ENCODE results near the gene PCCA. TPM values are rescaled to one million over a fixed set of nuclear protein-coding genes. Genes with fewer than 3 reads are reported as not detected.

PCCA gene
- total and polyA plus RNA-seq, 2 donors (not counting 1 experiment from before 2014, with no cell fraction given): 11.2 to 73.0 TPM

GRCh38 chr13:100108913-100109507, 20.1 kb downstream of the PCCA start:
- H3K27me3 ChIP-seq (ENCODE audit: control insufficient read depth, insufficient read depth, low read length): no peaks in the 10 kb centered on the region
- no peak for DNase-seq (ENCODE audit: low read depth in 2 of 2)

GRCh38 chr13:100110269-100110668, 21.4 kb downstream of the PCCA start:
- H4K20me1 ChIP-seq (ENCODE audit: control insufficient read depth, extremely low read depth, insufficient read depth, low read length): no peaks in the 10 kb centered on the region
- H3K9ac ChIP-seq (ENCODE audit: insufficient read depth, low read length): no peak overlapping the region
- no peaks in the 10 kb centered on the region for H3K4me1 ChIP-seq (ENCODE audit: control insufficient read depth, extremely low read depth, insufficient read depth, low read length)
- no peaks in the 10 kb centered on the region for H3K27me3 ChIP-seq (ENCODE audit: control insufficient read depth, insufficient read depth, low read length)
- DNase-seq (ENCODE audit: low read depth in 2 of 2): no peak
- TF ChIP-seq CTCF (conservative IDR thresholded peaks at IDR 0.05 in 1 of 2, IDR thresholded peaks at IDR 0.05 in 1 of 2; ENCODE audit: low read depth in 1 of 2, low read length in 2 of 2) (no peak), EZH2 (IDR thresholded peaks at IDR 0.05; ENCODE audit: low read length, missing control alignments) (no peak)
- no peak overlapping the region for H3K4me2 ChIP-seq (ENCODE audit: extremely low read depth, insufficient read depth, low read length)
- H2AFZ ChIP-seq (ENCODE audit: low read length): no peak overlapping the region
- H3K27ac ChIP-seq (ENCODE audit: insufficient read depth, low read length): no peak overlapping the region
- H3K79me2 ChIP-seq (ENCODE audit: control insufficient read depth, insufficient read depth, low read length): no peaks in the 10 kb centered on the region
- no peak overlapping the region for H3K4me3 ChIP-seq (replicated peaks in 1 of 4; ENCODE audit: control extremely low read depth in 1 of 4, insufficient read depth in 1 of 4, low read depth in 3 of 4, low read length in 4 of 4)
- no peaks in the 10 kb centered on the region for H3K36me3 ChIP-seq (ENCODE audit: control insufficient read depth, insufficient read depth, low read length)
- H3K9me3 ChIP-seq (ENCODE audit: control insufficient read depth, insufficient read depth, low read depth, low read length): no peaks in the 10 kb centered on the region

More at GRCh38 chr13:100108913-100109507, 20.1 kb downstream of the PCCA start:
- H4K20me1 ChIP-seq (ENCODE audit: control insufficient read depth, extremely low read depth, insufficient read depth, low read length): no peaks in the 10 kb centered on the region
- no peak overlapping the region for H3K9ac ChIP-seq (ENCODE audit: insufficient read depth, low read length)
- no peaks in the 10 kb centered on the region for H3K9me3 ChIP-seq (ENCODE audit: control insufficient read depth, insufficient read depth, low read depth, low read length)
- H3K4me2 ChIP-seq (ENCODE audit: extremely low read depth, insufficient read depth, low read length): no peak overlapping the region
- no peaks in the 10 kb centered on the region for H3K4me1 ChIP-seq (ENCODE audit: control insufficient read depth, extremely low read depth, insufficient read depth, low read length)
- TF ChIP-seq EZH2 (IDR thresholded peaks at IDR 0.05; ENCODE audit: low read length, missing control alignments): no peak
- TF ChIP-seq CTCF (conservative IDR thresholded peaks at IDR 0.05 in 1 of 2, IDR thresholded peaks at IDR 0.05 in 1 of 2; ENCODE audit: low read depth in 1 of 2, low read length in 2 of 2): no peak
- no peaks in the 10 kb centered on the region for H3K36me3 ChIP-seq (ENCODE audit: control insufficient read depth, insufficient read depth, low read length)
- no peak overlapping the region for H3K4me3 ChIP-seq (replicated peaks in 1 of 4; ENCODE audit: control extremely low read depth in 1 of 4, insufficient read depth in 1 of 4, low read depth in 3 of 4, low read length in 4 of 4)
- no peak overlapping the region for H2AFZ ChIP-seq (ENCODE audit: low read length)
- H3K27ac ChIP-seq (ENCODE audit: insufficient read depth, low read length): no peak overlapping the region
- H3K79me2 ChIP-seq (ENCODE audit: control insufficient read depth, insufficient read depth, low read length): no peaks in the 10 kb centered on the region

GRCh38 chr13:100112186-100112838, 23.4 kb downstream of the PCCA start:
- H3K4me2 ChIP-seq (ENCODE audit: extremely low read depth, insufficient read depth, low read length): no peak overlapping the region
- no peaks in the 10 kb centered on the region for H3K79me2 ChIP-seq (ENCODE audit: control insufficient read depth, insufficient read depth, low read length)
- H3K4me1 ChIP-seq (ENCODE audit: control insufficient read depth, extremely low read depth, insufficient read depth, low read length): no peaks in the 10 kb centered on the region
- H3K27ac ChIP-seq (ENCODE audit: insufficient read depth, low read length): no peak overlapping the region
- TF ChIP-seq EZH2 (IDR thresholded peaks at IDR 0.05; ENCODE audit: low read length, missing control alignments): no peak
- no peak for TF ChIP-seq CTCF (conservative IDR thresholded peaks at IDR 0.05 in 1 of 2, IDR thresholded peaks at IDR 0.05 in 1 of 2; ENCODE audit: low read depth in 1 of 2, low read length in 2 of 2)
- H3K27me3 ChIP-seq (ENCODE audit: control insufficient read depth, insufficient read depth, low read length): no peaks in the 10 kb centered on the region
- no peak for DNase-seq (ENCODE audit: low read depth in 2 of 2)
- H3K36me3 ChIP-seq (ENCODE audit: control insufficient read depth, insufficient read depth, low read length): no peaks in the 10 kb centered on the region
- no peak overlapping the region for H2AFZ ChIP-seq (ENCODE audit: low read length)
- no peak overlapping the region for H3K4me3 ChIP-seq (replicated peaks in 1 of 4; ENCODE audit: control extremely low read depth in 1 of 4, insufficient read depth in 1 of 4, low read depth in 3 of 4, low read length in 4 of 4)
- no peak overlapping the region for H3K9ac ChIP-seq (ENCODE audit: insufficient read depth, low read length)
- no peaks in the 10 kb centered on the region for H3K9me3 ChIP-seq (ENCODE audit: control insufficient read depth, insufficient read depth, low read depth, low read length)
- no peaks in the 10 kb centered on the region for H4K20me1 ChIP-seq (ENCODE audit: control insufficient read depth, extremely low read depth, insufficient read depth, low read length)
